ENCODE data around the gene KAT2B. TPM values are rescaled to one million over a fixed set of nuclear protein-coding genes. Genes with fewer than 3 reads are reported as not detected.

KAT2B gene
- total RNA-seq, 2 donors from 2014 or later: 19.6 to 27.3 TPM

DNA sequence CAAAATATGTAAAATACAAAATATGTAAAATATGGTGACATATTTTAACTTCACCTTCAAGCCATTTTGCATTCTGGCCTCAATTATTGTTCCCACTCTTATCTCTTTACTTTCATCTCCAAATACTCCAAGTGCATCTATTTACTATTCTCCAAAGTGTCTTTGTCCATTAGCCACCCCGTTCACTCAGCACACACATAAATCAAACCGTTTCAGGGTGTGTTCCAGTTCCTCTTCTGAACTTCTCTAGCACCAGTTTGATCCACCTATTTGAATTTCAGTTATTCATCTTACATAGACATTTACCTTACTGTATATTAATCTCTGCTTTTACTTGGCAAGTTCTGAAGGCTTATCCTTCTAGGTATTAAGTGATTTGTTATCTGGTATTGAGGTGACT, 100.6 kb downstream of the KAT2B start:
- peaks cover 0 to 5% of the 10 kb centered on the region in 2 donors for H3K9me3 Mint-ChIP-seq
- peak overlapping the region in 1 of 2 donors; percentile 11 for H3K27ac Mint-ChIP-seq
- H3K36me3 Mint-ChIP-seq: peaks cover 9 to 30% of the 10 kb centered on the region in 2 donors
- no peak for DNase-seq (ENCODE audit: low spot score in 2 of 2)
- ATAC-seq: no peak

DNA sequence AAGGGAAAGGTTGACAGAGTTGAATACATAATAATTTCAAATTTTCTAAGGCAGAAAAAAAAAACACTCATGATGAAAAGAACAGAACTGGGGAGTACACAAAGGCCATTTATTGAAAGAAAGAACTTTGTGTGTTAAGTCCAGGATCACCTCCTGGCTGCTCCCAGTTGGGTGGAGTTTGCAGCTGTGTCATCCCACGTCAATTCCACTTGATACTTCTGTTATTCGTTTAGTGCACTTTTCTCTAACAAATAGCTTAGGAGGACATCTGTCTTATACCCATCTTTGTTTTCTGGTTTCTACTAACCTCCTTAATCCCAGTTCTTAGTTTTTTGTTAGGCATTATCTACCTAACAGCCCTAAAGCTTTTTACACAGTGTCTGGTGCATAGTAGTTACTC, 101.1 kb downstream of the KAT2B start:
- DNase-seq (ENCODE audit: low spot score in 2 of 2) (no peak), ATAC-seq (no peak)
- Mint-ChIP-seq H3K27ac (no peak overlapping the region), H3K36me3 (peaks cover 9 to 30% of the 10 kb centered on the region in 2 donors), H3K9me3 (peaks cover 0 to 5% of the 10 kb centered on the region in 2 donors)

DNA sequence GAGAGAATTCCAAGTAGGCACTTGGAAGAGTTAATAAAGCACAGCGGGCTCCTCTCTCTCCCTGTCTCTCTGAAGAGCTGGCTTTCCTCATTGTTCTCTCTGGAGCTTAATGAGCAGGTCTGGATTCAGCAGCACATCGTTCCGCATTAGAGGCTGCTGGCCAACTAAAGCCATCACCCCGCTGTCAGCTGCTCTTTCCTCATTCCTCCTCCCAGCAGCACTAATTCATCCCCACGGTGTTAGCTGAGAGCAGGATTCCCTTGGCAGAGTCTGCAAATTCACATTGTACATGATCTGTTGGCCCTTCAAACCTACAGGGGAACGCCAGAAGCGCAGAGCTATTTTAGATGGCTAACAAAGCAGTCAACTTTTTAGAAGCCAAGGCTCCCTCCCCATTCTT, 101.6 kb downstream of the KAT2B start:
- Mint-ChIP-seq H3K36me3 (peaks cover 9 to 30% of the 10 kb centered on the region in 2 donors), H3K27ac (peak overlapping the region in 1 of 2 donors; percentile 57), H3K9me3 (peaks cover 0 to 5% of the 10 kb centered on the region in 2 donors)
- ATAC-seq: no peak
- no peak for DNase-seq (ENCODE audit: low spot score in 2 of 2)

DNA sequence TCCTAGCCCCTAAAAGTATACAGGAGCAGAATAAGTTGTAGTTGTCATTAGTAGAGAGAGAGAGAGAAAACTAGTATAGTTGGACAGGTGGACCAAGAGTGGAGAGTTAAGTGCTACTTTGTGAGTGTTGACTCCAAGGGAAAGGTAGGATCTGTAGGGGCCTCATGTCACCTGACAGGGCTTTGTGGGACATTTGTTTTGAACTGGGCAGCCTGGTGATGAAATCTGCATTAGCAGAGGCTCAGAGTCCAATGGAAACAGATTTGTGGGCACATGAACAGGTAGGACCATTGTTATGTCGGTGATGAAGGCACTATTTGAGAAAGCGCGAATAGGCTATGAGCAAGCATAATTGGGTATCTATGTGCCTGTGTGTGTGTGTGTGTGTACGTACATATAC, 102.3 kb downstream of the KAT2B start:
- Mint-ChIP-seq H3K36me3 (peaks cover 9 to 30% of the 10 kb centered on the region in 2 donors), H3K9me3 (peaks cover 0 to 5% of the 10 kb centered on the region in 2 donors), H3K27ac (peak overlapping the region in 1 of 2 donors; percentile 72)
- DNase-seq (ENCODE audit: low spot score in 2 of 2) (no peak), ATAC-seq (no peak)

DNA sequence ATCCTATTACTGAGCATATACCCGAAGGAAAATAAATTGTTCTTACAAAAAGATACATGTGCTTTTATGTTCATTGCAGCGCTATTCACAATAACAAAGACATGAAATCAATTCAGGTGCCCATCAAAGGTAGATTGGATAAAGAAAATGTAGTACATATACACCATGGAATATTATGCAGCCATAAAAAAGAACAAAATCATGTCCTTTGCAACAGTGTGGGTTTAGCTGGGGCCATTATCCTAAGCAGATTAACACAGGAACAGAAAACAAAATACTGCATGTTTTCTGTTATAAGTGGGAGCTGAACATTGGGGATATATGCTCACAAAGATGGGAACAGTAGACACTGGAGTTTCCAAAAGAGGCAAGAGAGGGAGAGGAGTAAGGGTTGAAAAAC, 103.3 kb downstream of the KAT2B start:
- no peak for ATAC-seq
- no peak overlapping the region for H3K27ac Mint-ChIP-seq
- no peak for DNase-seq (ENCODE audit: low spot score in 2 of 2)
- peaks cover 9 to 30% of the 10 kb centered on the region in 2 donors for H3K36me3 Mint-ChIP-seq
- H3K9me3 Mint-ChIP-seq: peaks cover 0 to 5% of the 10 kb centered on the region in 2 donors

DNA sequence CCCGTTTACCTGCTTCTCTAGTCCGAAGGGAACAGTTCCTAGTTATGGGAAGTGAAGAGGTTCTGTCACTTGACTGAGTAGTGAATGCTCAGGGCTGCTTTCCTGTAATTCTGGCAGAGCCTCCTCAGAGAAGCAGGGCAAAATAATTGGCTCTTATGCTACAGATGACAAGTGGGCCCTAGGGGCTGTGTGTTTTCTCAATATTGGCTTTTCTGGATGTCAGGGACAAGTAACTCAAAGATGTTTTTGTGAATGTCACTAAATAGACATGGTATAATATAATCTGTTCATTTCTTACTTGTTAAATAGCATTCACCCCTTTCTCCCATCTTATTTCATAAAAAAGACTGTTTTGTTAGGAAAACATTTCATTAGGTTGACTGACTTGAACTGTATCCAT, 105.6 kb downstream of the KAT2B start:
- ATAC-seq (no peak), DNase-seq (ENCODE audit: low spot score in 2 of 2) (no peak)
- Mint-ChIP-seq H3K36me3 (peaks cover 9 to 35% of the 10 kb centered on the region in 2 donors), H3K27ac (peak overlapping the region in 1 of 2 donors; percentile 19), H3K9me3 (peaks cover 0 to 5% of the 10 kb centered on the region in 2 donors)

DNA sequence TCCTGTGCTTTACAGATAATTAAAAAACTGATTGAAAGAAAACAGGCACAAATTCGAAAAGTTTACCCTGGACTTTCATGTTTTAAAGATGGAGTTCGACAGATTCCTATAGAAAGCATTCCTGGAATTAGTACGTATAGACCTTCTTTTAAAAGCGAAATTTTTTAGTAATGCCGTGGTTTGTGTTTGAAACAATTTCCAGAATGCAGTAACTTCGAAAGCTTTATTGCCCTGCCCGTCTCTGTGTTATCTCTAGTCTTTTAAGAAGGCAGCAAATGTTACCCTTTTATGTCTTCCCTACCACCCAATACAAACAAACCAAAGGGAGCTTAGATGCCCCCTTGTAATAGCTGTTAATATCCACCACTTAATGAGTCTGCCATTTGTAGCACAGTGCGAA, 106.1 kb downstream of the KAT2B start:
- Mint-ChIP-seq H3K27ac (peak overlapping the region in 1 of 2 donors; percentile 19), H3K9me3 (peaks cover 0 to 5% of the 10 kb centered on the region in 2 donors), H3K36me3 (peaks cover 9 to 32% of the 10 kb centered on the region in 2 donors)
- DNase-seq (ENCODE audit: low spot score in 2 of 2) (no peak), ATAC-seq (no peak)

DNA sequence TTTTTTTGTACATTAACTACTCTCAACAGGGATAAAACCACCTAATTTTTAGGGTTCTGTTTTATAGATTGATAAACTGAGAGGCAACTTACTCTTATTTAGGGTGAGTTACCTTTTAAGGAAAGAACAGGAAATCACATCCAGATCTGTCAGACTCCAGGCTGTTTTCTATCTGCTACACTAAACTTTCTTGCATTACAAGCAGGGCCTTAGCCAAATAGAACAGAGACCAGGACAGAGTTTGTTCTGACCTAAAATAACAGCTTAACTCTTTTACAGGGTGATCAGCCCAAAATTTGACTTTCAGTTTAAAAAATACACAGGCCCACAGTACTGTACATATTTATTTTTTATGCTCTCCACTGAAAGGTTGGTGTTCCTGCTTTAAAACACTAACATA, 107.1 kb downstream of the KAT2B start:
- Mint-ChIP-seq H3K9me3 (peaks cover 0 to 2% of the 10 kb centered on the region in 2 donors), H3K36me3 (peaks cover 3 to 23% of the 10 kb centered on the region in 2 donors), H3K27ac (no peak overlapping the region)
- DNase-seq (ENCODE audit: low spot score in 2 of 2): no peak
- ATAC-seq: no peak

GRCh38 chr3:20148466-20148865, 108.2 kb downstream of the KAT2B start:
- no peak for DNase-seq (ENCODE audit: low spot score in 2 of 2)
- peaks cover 0 to 14% of the 10 kb centered on the region in 2 donors for H3K36me3 Mint-ChIP-seq
- ATAC-seq: no peak
- no peaks in the 10 kb centered on the region for H3K9me3 Mint-ChIP-seq
- H3K27ac Mint-ChIP-seq: no peak overlapping the region

DNA sequence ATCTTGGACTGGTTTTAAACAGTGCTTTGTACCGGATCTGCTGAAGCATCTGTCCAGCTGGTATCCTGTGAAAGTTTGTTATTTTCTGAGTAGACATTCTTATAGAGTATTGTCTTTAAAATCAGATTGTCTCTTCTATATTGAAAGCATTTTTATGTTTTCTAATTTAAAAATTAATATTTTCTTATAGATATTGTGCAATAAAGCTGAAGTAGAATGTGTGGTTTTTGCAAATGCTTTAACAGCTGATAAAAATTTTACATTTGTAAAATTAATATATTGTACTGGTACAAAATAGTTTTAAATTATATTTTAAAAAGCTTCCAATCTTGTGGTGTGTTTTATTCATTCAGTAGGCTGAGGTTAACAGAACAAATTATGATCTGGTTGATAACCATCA, 113.8 kb downstream of the KAT2B start:
- no peak overlapping the region for H3K27ac Mint-ChIP-seq
- ATAC-seq (no peak), DNase-seq (ENCODE audit: low spot score in 2 of 2) (no peak)
- H3K9me3 Mint-ChIP-seq: no peaks in the 10 kb centered on the region
- H3K36me3 Mint-ChIP-seq: peaks cover 0 to 24% of the 10 kb centered on the region in 2 donors

DNA sequence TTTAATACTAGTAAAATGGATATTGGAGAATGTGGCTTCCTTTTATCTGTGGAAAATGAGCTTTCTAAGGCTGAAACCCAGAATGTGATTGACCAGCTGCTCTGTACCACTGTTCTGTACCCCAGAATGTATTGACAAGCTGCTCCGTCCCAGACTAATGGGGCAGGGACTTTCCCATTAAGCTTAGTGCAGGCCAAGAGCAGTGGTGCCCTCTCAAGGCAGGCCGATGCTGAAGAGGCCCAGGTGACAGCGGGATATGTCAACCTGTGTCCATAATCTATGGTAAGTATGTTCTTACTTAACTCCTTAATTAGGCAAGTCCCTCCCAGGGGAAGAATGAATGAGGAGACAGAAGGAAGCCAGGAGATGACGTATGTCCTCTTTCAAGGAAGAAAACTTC, 114.7 kb downstream of the KAT2B start:
- Mint-ChIP-seq H3K36me3 (peaks cover 0 to 29% of the 10 kb centered on the region in 2 donors), H3K27ac (no peak overlapping the region)

DNA sequence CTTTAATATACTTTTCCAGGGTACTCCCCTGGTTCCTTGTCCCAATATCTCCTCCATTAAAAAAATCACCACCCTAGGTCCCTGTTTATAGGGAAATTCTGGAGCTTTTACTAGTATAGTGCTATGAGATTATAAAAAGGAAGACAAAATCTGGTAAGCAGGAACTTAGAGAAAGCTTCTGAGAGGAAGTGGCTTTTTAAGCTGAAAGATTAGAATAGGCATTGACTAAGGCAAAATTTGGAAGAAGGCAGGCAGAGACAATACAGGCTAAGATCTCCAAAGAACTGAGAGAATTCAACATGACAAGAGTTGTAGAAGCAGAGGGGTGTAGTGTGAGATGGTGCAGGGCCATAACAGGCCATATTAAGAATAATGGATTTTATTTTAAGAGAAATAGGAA, 120.0 kb downstream of the KAT2B start:
- H3K9me3 Mint-ChIP-seq: no peaks in the 10 kb centered on the region
- DNase-seq (ENCODE audit: low spot score in 2 of 2): no peak
- peak overlapping the region in 1 of 2 donors; percentile 45 for H3K27ac Mint-ChIP-seq
- peaks cover 0 to 45% of the 10 kb centered on the region in 2 donors for H3K36me3 Mint-ChIP-seq
- ATAC-seq: no peak

More for the DNA sequence above, 114.7 kb downstream of the KAT2B start:
- no peaks in the 10 kb centered on the region for H3K9me3 Mint-ChIP-seq
- DNase-seq (ENCODE audit: low spot score in 2 of 2) (no peak), ATAC-seq (no peak)

DNA sequence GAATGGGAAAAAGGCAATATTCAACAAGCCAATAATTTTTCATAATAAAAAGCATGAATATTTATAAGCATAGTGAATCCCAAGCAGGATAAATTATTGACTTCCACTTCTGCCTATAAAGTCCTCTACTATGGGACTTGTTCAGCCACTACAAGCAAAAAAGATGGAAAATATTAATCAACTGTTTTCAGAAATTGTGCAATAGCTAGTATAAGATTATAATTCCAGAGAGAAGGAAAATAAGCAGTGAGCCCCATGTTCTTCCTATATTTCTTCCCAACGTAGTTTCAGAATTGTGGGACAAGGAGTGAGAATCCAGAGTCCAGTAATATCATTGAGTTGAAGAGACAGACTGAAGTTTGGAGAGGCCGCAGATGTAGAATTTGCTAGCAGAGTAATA, 121.5 kb downstream of the KAT2B start:
- no peak for ATAC-seq
- H3K36me3 Mint-ChIP-seq: peaks cover 0 to 46% of the 10 kb centered on the region in 2 donors

GRCh38 chr3:20173844-20174410, 133.7 kb downstream of the KAT2B start:
- Mint-ChIP-seq H3K9me3 (no peaks in the 10 kb centered on the region), H3K27ac (no peak overlapping the region), H3K36me3 (peaks cover 22 to 34% of the 10 kb centered on the region in 2 donors)
- DNase-seq (ENCODE audit: low spot score in 2 of 2): no peak
- no peak for ATAC-seq

More for the DNA sequence above, 121.5 kb downstream of the KAT2B start:
- Mint-ChIP-seq H3K27ac (no peak overlapping the region), H3K9me3 (no peaks in the 10 kb centered on the region)
- no peak for DNase-seq (ENCODE audit: low spot score in 2 of 2)

- DNase-seq (ENCODE audit: low spot score in 2 of 2) (no peak), ATAC-seq (no peak)
- Mint-ChIP-seq H3K27ac (no peak overlapping the region), H3K9me3 (no peaks in the 10 kb centered on the region), H3K36me3 (peaks cover 19 to 31% of the 10 kb centered on the region in 2 donors)
Measured at GRCh38 chr3:20181276-20181675, 141.0 kb downstream of the KAT2B start.

GRCh38 chr3:20182206-20182605, 142.0 kb downstream of the KAT2B start:
- H3K9me3 Mint-ChIP-seq: no peaks in the 10 kb centered on the region
- DNase-seq (ENCODE audit: low spot score in 2 of 2): no peak
- ATAC-seq: no peak
- H3K36me3 Mint-ChIP-seq: peaks cover 19 to 31% of the 10 kb centered on the region in 2 donors
- no peak overlapping the region for H3K27ac Mint-ChIP-seq

- ATAC-seq (peak in 1 of 2 donors; percentile 6), DNase-seq (ENCODE audit: low spot score in 2 of 2) (peak in 1 of 2 donors; percentile 19)
- Mint-ChIP-seq H3K27ac (no peak overlapping the region), H3K36me3 (peaks cover 2 to 9% of the 10 kb centered on the region in 2 donors), H3K9me3 (no peaks in the 10 kb centered on the region)
Measured at GRCh38 chr3:20185331-20185678, 145.1 kb downstream of the KAT2B start.

Measured in activated naive CD4-positive, alpha-beta T cell treated with anti-CD3 and anti-CD28 coated beads, Interleukin-2, amount 50 U/mL, for 72 hours (primary cell).